Measurements from ENCODE around the gene HEXB. TPM values are rescaled to one million over a fixed set of nuclear protein-coding genes. Genes with fewer than 3 reads are reported as not detected.
A peak's percentile ranks its signal among the peaks of the same experiment; 100 is the strongest.

Gene HEXB
- total RNA-seq, result 135 and 173 TPM in 2 replicates
- 122 TPM for polyA plus RNA-seq (2012)

- DNase-seq (ENCODE audit: low read depth), result peak; percentile 89
These were observed at the start of gene HEXB for GRCh38 chr5:74684900-74685851. Gene HEXB (plus strand): TSS chr5:74685233. CDS start chr5:74685261, 28 bp downstream.

GRCh38 chr5:74636149-74636548 is 48.9 kb upstream of the HEXB start:
- no peak for DNase-seq (ENCODE audit: low read depth)

- DNase-seq (ENCODE audit: low read depth), result no peak
These were observed 48.5 kb upstream of the HEXB start for GRCh38 chr5:74636552-74636951.

DNA sequence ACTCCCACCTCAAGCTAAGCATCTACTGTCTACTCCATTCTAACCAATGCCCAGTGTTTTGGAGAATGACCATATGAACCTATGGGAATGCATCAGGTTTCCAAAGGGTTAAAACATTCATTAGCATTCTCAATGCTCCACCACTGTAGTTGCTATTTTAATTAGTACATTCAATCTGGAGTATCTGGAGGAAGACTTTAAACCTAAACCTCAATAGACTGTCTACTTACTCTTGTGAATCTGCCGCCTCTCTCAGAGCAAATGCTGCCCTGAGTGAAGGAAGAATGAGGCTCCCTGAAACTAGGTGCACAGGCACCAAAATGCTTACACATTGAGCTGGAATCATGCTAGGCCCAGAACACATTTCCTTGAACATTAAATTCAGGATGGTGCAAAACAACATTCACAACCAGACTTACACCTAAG is 46.5 kb upstream of the HEXB start:
- DNase-seq (ENCODE audit: low read depth), result no peak

DNA sequence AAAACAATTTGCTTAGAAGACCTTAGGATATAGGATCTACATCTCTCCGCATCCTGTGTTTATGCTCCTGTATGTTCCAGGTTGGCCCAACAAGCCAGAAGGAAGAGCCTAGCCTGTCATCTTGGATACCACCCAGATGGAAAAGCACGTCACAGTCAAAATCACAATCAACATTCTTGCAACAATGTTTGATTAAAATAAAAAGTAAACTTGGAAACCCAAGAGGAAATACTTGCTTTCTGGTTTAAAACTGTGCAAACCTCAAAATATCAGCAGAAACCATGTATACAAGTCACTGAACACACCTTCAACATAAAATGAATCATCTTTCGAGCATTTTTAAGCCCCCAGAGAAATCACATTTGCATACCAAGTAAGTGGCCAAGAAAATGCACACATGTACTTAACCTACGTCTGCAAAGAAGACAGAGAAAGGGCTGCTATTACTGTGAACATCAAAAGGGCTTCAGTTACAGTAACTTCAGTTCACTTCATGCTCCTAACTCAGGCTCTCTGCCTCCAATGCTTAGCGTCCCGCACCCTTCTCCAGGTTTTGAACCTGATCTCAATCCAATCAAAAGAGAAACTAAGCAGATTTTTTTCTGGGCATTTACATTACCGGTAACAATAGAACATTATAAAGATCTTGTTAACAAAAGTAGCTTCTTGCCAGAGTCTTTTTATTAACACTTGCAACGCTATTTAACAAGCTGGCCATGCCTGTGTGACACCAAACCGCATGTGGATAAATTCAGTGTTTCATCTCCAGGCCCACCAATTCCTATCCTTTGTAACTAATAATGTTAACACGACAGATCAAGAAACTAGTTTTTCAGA is 45.8 kb upstream of the HEXB start:
- DNase-seq (ENCODE audit: low read depth), result no peak

DNA sequence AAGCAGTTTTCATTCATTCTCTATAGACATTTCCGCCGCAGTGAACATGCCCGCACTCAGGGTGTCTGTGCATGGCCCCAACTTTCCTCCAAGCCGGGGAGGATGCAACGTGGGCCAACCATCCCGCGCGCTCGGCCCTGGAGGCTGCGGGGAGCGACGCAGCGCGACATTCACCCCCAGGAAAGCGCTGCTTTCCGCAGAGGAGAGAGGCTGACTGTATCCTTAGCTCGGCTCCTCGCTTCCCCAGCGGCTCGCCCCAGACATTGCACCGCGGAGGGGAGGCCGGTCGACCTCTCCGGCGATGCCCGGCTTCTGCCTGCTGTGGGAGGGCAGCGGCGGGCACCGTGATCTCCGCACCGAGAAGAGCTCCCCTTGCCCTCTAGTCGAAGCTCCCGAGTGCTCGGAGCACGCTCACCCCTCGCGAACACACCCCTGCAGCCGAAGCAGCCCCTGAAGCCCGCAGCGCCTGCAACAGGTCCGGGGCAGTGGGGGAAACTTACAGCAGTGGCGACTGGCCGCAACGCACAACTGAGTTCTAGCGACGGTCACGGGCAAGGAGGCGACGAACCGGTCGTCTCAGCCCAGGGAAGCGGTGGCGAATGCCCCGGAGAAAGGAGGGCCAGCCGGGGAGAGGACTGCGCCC is 45.1 kb upstream of the HEXB start:
- peak; percentile 67 for DNase-seq (ENCODE audit: low read depth)

DNA sequence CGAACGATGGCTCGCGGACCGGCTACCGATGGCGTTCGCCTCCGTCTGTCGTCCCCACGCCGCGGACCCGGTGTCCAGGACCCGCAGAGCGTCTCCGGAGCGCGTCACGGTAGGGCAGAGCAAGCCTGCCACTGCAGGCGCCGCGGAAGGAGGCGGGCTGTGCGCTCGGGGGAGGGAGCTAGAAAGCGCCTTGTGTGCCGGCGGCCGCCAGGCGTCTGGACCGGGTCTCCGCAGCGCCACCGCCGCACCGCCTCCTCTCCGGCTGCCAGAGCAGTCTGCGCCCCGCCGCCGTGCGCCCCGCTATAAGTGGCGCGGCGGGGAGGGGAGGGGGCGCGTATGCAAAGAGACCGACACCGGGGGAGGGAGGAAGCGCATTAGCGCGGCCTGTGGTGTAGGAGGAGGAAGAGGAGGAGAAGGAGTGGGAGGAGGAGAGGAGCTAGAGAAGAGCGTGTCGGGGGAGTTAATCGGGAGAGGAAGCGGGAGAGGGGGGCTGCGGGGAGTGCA is 44.5 kb upstream of the HEXB start, which contains the start of gene ENC1:
Gene ENC1 (minus strand): TSS at position 279 of the 504 bp plus-strand sequence. CDS start 4,243 bp downstream, outside the sequence.
- DNase-seq (ENCODE audit: low read depth), result peak; percentile 91

DNA sequence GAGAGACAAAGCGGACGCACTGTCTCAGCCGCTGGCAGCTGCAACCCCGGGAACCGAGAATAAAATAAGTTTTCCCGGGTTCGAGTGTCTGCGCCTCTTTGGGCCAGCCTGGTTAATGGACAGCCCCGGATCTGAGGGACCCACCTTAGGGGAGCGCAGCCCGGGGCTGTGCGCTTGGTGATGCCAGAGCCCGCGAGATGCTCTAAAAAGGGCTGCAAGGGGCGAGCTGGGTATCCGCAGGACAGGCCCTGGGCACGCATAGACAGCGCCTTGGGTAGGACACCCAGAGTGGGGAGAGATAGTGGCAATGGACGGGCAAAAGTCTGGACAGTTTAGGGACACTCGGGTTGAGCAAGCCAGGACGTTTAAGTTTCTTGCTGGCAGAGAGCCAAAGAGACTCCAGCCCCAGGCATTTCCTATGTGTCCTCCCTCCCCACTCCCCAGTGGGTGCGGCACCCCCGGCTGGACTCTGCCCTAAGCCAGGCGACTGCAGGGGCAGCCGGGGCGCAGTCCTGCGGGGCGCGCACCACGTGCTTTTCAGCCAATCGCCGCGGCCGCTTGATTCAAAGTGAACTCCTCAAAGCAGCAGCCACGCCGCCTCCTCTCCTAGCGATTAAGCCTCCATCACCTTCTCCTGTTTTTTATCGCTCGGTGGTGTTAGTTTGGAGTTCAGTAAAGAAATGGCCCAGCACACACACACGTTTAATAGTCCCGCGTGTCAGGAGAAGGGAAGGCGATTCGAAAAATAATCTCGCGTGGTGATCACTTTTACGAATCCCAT is 43.9 kb upstream of the HEXB start:
- DNase-seq (ENCODE audit: low read depth), result peak; percentile 88

GRCh38 chr5:74641735-74642542 is 43.1 kb upstream of the HEXB start:
- peak; percentile 87 for DNase-seq (ENCODE audit: low read depth)

DNA sequence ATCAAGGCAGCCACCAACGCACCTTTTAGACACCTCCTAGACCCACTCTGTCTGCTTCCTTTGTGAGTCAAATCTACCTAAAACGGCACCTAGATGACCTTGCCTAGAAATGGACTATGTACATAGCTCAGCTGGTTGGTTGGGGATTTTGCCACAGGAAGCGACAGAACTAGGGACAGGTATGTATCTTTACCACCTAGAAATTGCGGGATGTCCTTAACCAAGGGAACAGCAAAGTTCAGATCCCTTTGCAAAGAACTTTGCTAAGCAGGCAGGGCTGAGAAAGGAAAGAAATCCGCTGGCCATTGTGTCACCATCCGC is 42.5 kb upstream of the HEXB start:
- DNase-seq (ENCODE audit: low read depth), result no peak

DNA sequence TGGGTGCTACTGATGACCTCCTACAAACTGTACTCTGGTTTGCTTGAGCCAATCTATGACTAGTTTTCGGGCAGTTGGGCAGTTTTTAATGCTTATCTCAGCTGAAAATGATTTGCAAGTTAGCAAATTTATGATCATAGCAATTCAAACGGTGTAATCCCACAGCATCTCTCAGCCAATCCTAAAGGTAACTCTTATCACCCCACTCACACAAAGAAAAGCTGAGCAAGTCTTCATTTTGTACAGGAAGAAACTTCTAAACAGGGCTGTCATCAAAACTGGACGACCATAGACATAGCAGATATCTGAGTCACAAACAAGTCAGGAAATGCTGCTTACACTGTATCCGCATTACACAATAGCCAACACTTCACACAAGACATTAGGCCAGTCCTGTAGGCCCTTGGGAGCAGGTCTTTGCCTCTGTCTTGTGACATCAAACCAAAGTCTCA is 41.9 kb upstream of the HEXB start:
- DNase-seq (ENCODE audit: low read depth), result peak; percentile 59

GRCh38 chr5:74647096-74647495 is 37.9 kb upstream of the HEXB start:
- DNase-seq (ENCODE audit: low read depth), result no peak

DNA sequence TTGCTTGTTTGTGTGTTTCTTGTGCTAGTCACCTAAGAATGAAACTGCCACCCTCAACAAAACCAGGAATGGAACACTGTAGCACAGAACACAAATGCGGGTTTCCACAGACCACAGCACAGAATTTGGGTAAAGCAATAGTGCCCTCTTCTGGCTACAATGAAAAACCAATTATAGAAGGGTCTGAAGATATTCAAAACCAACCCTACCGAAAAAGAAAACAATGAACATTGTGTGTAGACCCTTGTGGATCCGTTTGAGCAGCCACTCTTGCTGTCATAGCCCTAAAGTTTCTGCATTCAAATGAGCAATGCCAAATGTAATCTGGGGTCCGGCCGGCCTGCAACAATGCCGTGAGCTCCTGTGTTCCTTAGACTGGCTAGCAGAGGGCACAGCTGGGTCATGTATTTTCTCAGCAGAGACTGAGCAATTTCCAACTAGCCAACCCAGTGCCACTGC is 36.2 kb upstream of the HEXB start:
- DNase-seq (ENCODE audit: low read depth), result peak; percentile 81

- DNase-seq (ENCODE audit: low read depth), result no peak
These were observed 35.5 kb upstream of the HEXB start for GRCh38 chr5:74649421-74649973.

- DNase-seq (ENCODE audit: low read depth), result no peak
These were observed 33.3 kb upstream of the HEXB start for GRCh38 chr5:74651710-74652109.

GRCh38 chr5:74652576-74652975 is 32.5 kb upstream of the HEXB start:
- no peak for DNase-seq (ENCODE audit: low read depth)

- DNase-seq (ENCODE audit: low read depth), result no peak
These were observed 31.0 kb upstream of the HEXB start for GRCh38 chr5:74653991-74654390.

DNA sequence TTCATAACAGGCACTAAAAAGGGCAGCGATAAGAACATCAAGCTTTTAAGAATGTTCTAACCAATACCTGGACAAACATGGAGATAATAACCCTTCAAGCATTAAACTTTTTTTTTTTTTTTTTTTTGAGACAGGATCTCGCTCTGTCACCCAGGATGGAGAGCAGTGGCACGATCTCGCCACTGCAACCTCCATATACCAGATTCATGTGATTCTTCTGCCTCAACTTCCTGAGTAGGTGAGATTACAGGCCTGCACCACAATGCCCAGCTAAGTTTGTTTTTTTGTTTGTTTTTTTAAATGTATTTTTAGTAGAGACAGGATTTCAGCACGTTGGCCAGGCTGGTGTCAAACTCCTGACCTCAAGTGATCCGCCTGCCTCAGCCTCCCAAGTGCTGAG is 29.8 kb upstream of the HEXB start:
- DNase-seq (ENCODE audit: low read depth), result no peak

DNA sequence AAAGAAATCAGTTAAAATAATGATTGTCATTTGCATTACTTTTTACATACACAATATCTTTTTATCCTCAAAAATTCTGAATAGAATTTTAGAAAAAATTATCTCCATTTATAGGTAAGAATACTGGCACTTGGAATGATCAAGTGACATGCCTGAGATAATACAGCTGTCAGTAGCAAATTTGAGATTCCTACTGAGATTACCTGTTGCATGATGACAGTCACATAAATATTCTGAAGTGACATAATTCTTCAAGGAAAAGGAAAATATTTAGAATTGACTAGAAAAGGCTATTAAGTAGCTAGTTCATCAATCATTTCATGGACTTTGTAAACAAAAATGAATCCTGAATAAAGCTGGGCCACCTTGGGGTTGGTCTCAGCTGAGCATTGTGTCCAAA is 29.3 kb upstream of the HEXB start:
- DNase-seq (ENCODE audit: low read depth), result no peak
